ENCODE results near the gene AGER.

Gene AGER

GRCh38 chr6:32185681-32186131 is 1.7 kb upstream of the AGER start:
- peak; percentile 88 for DNase-seq

- DNase-seq, result no peak
Measured at GRCh38 chr6:32183483-32184083, 470 bp downstream of the AGER start.

GRCh38 chr6:32183030-32183429 is 1.0 kb downstream of the AGER start:
- DNase-seq, result no peak

GRCh38 chr6:32182555-32182981 is 1.5 kb downstream of the AGER start:
- DNase-seq, result no peak

GRCh38 chr6:32181915-32182529 is 2.0 kb downstream of the AGER start:
- no peak for DNase-seq

- DNase-seq, result no peak
Measured at GRCh38 chr6:32181148-32181702, 2.8 kb downstream of the AGER start.

- DNase-seq, result no peak
Measured at GRCh38 chr6:32179766-32180405, 4.2 kb downstream of the AGER start.

- DNase-seq, result no peak
Measured at GRCh38 chr6:32178547-32179440, 5.3 kb downstream of the AGER start.

GRCh38 chr6:32177788-32178546 is 6.1 kb downstream of the AGER start, which contains the start of gene RNF5:
TSS of gene RNF5 (plus strand) at chr6:32178405. CDS start at chr6:32178512, 107 bp downstream.
- DNase-seq, result peak; percentile 100

- peak; percentile 61 for DNase-seq
Measured at GRCh38 chr6:32177183-32177787, 6.8 kb downstream of the AGER start.

- DNase-seq, result no peak
Measured at GRCh38 chr6:32176476-32177182, 7.4 kb downstream of the AGER start.

GRCh38 chr6:32175711-32176475 is 8.2 kb downstream of the AGER start, which contains the start of gene AGPAT1:
TSS of gene AGPAT1 (minus strand) at chr6:32176084. CDS start at chr6:32171496, 4,588 bp downstream.
- peak; percentile 98 for DNase-seq

- no peak for DNase-seq
Measured at GRCh38 chr6:32175322-32175710, 8.7 kb downstream of the AGER start.

- DNase-seq, result no peak
Measured at GRCh38 chr6:32174416-32174815, 9.6 kb downstream of the AGER start.

- no peak for DNase-seq
Measured at GRCh38 chr6:32173051-32173727, 10.9 kb downstream of the AGER start.

- DNase-seq, result no peak
Measured at GRCh38 chr6:32171234-32171633, 12.8 kb downstream of the AGER start.

GRCh38 chr6:32170294-32170693 is 13.8 kb downstream of the AGER start:
- DNase-seq, result no peak

- DNase-seq, result peak; percentile 48
Measured at GRCh38 chr6:32168807-32169591, 15.1 kb downstream of the AGER start.

- no peak for DNase-seq
Measured at GRCh38 chr6:32168350-32168749, 15.7 kb downstream of the AGER start.
